Lower leg skin (tissue), 4 donors: ENCODE data around the gene FBXO38. TPM values are rescaled to one million over a fixed set of nuclear protein-coding genes. Genes with fewer than 3 reads are reported as not detected.
A peak's percentile ranks its signal among the peaks of the same experiment; 100 is the strongest.

Source experiments
- DNase-seq, 2 donors: peaks; one replicate each; pipeline ENCODE4 v3.0.0-alpha.2; 2019; ENCODE audit warnings: low spot score in 2 of 2
- H3K4me3 ChIP-seq: fragments of 200-600 bp; sonication (generic); 2 replicates; pipeline ENCODE4 v1.5.1; 2017; ENCODE audit warnings: mild to moderate bottlenecking, low read depth; ENCODE audit not compliant: poor library complexity, severe bottlenecking
- POLR2A ChIP-seq, 2 donors: fragments of 450-650 bp; IDR thresholded peaks; one replicate each; pipeline ENCODE4 v1.6.1; 2016 to 2017; ENCODE audit warnings: antibody characterized with exemption in 2 of 2, mild to moderate bottlenecking in 1 of 2, moderate library complexity in 1 of 2
- WGBS, 2 donors: methylation state at CpG; one replicate each; pipeline ENCODE4 v1.1.5; 2018; 5-methylcytosine and 5-hydroxymethylcytosine counted together
- intact Hi-C: fragments of 100-400 bp; cut with DNase I; formaldehyde crosslinking; loops from one replicate; pipeline ENCODE4 v1.15.0; 2023; ENCODE audit warnings: low total_unique reads
- total RNA-seq, 4 donors: library from RNA; depleted of rRNA; stranded (reverse); fragments of >200 nt; gene quantifications; one replicate each; pipeline ENCODE4 v1.1.0, GENCODE V29; 2016
- TF ChIP-seq, protein P1 (sequence below), 3 donors: fragments of 450-650 bp; IDR thresholded peaks; one replicate each; pipeline ENCODE4 v1.5.1; 2016; ENCODE audit warnings: antibody characterized with exemption in 3 of 3, mild to moderate bottlenecking in 3 of 3, moderate library complexity in 2 of 3

Gene FBXO38
- total RNA-seq, 4 donors from 2014 or later, result 31.7 to 76.7 (median 42.1) TPM

DNA sequence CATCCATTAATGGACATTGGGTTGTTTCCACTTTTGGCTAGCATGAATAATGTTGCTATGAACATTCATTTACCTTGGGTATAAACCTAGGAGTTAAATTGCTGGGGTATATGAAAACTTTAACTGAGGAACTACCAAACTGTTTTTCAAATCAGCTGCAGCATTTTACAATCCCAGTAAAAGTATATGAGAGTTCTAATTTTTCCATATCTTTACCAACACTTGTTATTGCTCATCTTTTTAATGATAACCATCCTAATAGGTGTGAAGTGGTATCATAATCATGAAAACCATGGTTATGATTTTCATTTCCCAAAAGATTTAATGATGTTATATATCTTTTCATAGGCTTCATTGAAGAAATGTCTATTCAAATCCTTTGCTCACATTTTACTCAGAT lies 15.5 kb upstream of the FBXO38 start:
- intact Hi-C loops, result no loop called here
- H3K4me3 ChIP-seq, result no peak overlapping the region
- no peak for DNase-seq
- TF ChIP-seq, protein P1, sequence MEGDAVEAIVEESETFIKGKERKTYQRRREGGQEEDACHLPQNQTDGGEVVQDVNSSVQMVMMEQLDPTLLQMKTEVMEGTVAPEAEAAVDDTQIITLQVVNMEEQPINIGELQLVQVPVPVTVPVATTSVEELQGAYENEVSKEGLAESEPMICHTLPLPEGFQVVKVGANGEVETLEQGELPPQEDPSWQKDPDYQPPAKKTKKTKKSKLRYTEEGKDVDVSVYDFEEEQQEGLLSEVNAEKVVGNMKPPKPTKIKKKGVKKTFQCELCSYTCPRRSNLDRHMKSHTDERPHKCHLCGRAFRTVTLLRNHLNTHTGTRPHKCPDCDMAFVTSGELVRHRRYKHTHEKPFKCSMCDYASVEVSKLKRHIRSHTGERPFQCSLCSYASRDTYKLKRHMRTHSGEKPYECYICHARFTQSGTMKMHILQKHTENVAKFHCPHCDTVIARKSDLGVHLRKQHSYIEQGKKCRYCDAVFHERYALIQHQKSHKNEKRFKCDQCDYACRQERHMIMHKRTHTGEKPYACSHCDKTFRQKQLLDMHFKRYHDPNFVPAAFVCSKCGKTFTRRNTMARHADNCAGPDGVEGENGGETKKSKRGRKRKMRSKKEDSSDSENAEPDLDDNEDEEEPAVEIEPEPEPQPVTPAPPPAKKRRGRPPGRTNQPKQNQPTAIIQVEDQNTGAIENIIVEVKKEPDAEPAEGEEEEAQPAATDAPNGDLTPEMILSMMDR (IDR thresholded peaks at IDR 0.05), result no peak
- no peak for TF ChIP-seq POLR2A (IDR thresholded peaks at IDR 0.05)

DNA sequence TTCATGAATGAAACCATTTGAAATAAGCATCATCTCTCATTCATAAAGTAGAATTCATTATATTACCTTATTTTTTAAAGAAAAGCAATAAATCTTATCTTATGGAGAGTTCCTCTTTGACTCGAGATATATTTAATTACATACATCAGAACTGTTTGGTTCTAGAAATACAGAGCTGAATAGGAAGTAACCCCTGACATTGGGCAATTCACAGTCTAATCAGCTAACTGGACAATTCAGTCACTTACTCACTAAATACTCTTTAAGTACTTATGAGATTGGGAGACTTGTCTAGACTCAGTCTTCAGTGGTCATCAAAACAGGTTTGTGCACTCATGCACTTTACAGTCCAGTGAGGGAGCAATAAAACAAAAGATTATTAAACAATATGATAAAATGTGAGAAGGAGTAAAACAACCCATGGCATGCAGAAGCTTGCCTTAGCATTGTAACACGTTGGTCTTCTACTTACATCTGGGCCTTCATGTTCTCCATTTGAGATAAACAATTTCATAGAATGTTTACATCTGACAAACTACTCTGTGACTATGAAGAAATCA lies 11.5 kb upstream of the FBXO38 start:
- no peak overlapping the region for H3K4me3 ChIP-seq
- intact Hi-C loops, result no loop called here
- TF ChIP-seq, protein P1 (IDR thresholded peaks at IDR 0.05), result no peak
- TF ChIP-seq POLR2A (IDR thresholded peaks at IDR 0.05), result no peak
- DNase-seq, result no peak
- 61 to 69% methylated on average over 2 of the region's 2 CpGs for WGBS, 2 donors

DNA sequence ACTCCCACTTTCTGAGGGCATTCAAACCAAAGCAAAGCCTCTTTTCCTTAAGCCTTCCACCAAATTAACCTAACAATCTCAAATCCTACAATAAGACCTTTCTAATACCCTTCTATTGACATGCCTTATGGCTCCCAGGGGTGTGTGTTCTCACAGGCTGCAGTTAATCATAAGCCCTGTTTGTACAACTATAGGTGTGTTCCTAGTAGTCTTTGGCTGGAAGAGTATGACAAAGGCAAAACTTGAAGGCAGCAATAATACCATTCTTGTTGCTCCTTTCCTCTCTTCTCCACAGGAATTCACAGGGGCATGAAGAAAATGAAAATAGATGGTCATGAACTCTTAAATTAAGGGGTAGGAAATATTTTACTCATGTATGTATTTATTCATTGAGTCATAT lies 10.9 kb upstream of the FBXO38 start:
- TF ChIP-seq POLR2A (IDR thresholded peaks at IDR 0.05), result no peak
- TF ChIP-seq, protein P1 (IDR thresholded peaks at IDR 0.05), result no peak
- no peak overlapping the region for H3K4me3 ChIP-seq
- intact Hi-C loops, result no loop called here
- DNase-seq, result no peak

DNA sequence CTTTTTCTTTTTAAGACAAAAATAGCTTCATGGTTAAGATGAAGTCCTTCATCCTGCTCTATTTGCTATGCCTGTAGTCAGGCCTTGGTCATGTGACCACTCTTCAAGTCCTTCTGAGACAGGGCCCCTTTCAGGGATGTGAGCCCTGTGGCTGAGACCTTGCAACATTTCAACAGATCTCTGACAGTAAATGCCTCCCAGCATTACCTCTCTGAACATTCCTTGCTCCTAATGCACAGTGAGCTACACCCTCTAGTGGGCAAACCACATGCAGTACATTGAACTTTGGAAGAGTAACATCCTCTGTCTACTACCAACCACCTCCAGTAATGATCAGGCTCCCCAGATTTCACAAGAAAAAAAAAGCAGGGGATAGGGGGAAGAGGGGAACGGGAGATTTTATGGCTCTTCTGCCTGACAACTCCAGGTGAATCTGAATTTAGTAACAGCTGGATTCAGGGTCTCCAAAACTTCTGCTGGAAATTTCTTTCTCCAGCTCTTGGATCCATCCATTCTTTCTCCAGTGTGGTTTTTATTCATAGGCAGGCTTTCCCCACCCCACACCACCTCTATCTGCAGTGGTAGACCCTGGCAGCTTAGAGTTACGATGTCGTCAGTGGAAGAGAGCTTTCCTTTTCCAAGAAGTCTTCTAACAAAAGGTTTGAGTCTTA lies 8.9 kb upstream of the FBXO38 start:
- no peak overlapping the region for H3K4me3 ChIP-seq
- TF ChIP-seq, protein P1 (IDR thresholded peaks at IDR 0.05), result no peak
- TF ChIP-seq POLR2A (IDR thresholded peaks at IDR 0.05), result no peak
- WGBS, 2 donors, result 69 to 79% methylated on average over 3 of the region's 3 CpGs
- peak in 1 of 2 donors; percentile 28 for DNase-seq
- intact Hi-C loops, result no loop called here

DNA sequence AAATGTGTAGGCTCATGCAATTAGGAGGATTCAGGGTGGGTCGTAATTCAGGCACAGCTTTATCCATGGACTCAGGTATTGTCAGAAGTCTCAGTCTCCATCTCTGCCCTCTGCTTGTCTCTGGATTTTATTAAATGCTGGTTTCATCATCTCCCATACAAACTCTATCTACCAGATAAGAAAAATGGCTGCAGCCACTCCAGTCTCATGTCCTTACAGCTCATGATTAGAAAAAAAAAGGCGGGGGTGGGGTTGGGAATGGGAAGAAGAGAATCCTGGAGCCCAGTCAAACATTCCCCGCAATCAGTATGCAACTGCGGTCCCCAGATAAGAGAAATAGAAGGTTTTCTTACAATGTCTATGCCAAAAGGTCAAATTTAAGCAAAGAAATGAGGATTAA lies 7.6 kb upstream of the FBXO38 start:
- 94% methylated on average over 4 of the region's 4 CpGs for WGBS, 2 donors
- intact Hi-C loops, result no loop called here
- DNase-seq, result no peak
- H3K4me3 ChIP-seq, result no peak overlapping the region
- no peak for TF ChIP-seq POLR2A (IDR thresholded peaks at IDR 0.05)

- TF ChIP-seq, protein P1 (IDR thresholded peaks at IDR 0.05), result no peak
- TF ChIP-seq POLR2A (IDR thresholded peaks at IDR 0.05), result no peak
- intact Hi-C loops, result no loop called here
- no peak overlapping the region for H3K4me3 ChIP-seq
- 90% methylated on average over 3 of the region's 3 CpGs for WGBS, 2 donors
- no peak for DNase-seq
Observed at GRCh38 chr5:148378670-148379069, 5.1 kb upstream of the FBXO38 start.
